Measurements from ENCODE around the gene ANKRD31.

Gene ANKRD31

DNA sequence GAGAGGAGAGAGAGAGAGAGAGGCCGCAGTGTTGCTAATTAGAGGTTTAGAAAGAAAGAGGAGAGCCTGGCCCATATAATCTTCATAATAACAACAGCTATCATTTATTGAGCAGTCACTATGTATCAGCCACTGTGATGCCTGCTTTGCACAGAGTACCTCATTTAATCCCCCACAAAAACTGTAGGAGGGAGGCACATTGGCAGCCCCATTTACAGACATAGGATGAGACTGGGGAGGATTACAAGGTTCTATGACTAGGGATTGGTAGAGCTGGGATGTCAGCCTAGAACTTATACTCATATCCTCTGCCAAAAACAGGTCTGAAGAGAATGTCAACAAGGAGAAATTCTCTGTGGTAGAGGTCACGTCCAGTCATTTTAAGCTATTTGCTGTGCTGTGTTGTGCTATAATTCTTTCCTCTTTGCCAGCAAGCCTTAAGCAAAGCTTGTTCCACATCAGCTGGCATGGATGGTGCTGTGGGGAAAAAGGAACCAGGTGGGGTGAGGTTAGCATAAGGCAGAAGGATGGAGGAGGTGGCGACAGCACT is 177.6 kb downstream of the ANKRD31 start:
- no peak for DNase-seq

DNA sequence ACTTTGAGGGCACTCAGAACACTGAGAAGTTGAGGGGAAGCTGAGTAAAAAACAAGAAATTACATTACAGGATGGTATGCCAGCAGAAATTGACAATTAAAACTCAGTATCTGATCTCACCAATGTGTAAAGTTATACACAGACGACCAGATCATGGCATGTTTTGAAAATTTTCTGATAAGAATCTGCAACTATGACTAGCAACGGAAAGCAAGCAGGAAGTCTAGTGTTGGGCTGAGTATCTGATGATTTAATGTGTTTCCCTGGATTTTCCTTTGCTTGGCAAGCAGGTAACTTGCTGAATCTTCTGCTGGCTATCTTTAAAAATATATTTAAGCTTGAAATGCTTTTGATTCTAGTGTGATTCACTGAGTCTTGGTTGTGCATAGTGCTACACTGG is 179.1 kb downstream of the ANKRD31 start:
- peak; percentile 50 for DNase-seq

DNA sequence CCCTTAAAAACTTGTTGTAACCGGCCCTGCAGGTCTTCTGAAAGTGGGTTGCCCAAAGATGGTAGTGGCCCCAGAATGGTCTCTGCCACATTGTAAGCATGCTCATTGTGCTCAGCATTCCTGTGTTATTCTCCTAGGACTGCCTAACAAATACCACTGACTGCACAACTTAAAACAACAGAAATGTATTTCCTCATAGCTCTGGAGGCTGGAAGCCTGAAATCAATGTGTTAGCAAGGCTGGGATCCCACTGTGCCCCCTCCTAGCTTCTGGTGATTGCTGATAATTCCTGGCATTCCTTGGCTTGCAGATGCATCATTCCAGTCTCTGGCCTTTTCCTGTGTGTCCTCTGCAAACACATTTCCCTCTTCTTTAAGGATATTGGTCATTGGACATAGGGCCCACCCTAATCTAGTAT is 180.9 kb downstream of the ANKRD31 start:
- no peak for DNase-seq

DNA sequence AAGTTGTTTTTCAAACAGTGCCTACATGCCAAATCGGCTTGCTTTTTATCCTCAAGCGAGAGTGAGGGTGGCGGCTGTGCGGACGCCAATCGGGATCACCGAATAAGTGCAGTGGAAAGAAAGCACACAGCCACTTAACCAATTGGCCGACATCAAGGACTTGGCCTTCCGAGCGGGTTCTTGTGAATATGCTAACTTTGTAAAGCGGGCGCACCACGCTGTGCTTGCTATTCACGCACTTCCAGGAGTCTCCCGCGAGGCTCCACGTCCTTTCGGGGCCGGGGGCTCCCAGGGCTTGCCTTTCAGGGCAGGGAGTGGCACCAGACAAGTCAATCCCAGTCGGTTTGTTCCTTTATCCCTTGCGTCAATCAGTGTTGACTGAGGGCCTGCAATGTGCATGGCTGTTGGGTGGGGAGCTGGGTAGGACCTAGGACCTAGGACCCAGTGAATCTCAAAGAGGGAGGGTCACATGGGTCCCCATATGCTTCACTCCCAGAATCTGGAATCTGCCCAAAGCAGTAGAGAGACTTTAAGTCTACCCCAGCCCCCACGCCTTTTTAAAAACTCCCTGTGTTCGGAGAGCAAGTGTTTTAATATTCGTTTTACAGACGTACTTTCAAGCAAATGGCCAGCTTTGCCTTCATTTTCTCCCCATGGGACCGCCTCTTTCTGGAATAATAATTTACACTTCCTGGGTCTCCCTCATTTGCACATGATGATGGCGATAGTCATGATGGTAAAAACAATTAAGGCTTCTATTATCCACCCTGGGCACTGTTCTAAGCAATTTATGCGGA is 182.3 kb downstream of the ANKRD31 start:
- no peak for DNase-seq

DNA sequence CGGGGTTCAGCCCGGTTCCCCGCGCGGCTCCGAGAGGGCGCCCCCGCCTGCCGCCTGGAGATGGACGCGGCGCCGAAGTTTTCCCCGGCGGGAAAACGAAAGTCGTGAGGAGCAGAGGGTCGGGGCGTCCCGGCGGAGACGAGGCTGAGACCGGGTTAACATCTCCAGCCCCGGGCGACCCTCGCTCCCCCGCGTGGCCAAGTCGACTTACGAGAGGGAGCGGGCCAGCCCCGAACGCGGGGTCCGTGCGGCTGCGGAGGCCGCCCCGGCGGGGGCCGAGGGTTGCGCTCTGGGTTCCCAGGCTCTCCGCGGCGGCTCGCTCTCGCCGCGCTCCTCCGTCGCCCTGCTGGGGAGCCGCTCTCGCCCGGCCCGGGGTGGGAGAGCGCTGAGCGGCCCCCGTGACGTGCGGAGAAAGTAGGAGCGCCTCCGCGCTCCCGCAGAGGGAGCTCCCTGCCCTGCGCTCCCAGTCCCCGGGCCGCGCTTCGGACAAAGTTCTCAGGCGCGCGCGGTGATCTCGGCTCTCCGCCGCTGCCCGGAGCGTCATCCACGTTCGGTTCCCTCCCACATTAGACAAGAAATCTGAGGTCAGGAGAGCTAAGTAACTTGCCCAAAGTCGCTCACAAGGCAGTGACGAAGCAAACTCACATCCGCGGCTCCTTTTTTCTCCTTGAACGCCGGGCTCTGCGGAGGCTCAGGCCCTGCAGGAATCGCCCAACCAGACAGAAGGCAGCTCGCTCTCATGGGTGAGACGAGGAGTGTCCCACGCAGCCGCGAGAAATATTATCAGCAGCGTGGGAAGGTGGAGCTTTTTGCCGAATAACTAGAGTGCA is 183.2 kb downstream of the ANKRD31 start:
- peak; percentile 67 for DNase-seq

DNA sequence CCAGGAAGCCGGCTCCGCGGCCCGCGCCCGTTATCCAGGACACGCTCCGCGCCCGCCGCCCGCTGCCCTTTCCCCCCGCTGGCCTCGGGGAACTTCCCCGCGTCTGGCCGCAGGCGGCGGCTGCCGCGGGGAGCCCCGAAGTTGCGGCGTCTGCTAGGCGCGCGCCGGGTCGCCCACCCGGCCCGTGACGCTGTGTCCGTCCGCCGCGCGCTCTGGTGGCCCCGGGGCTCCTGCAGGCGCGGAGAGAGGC is 183.7 kb downstream of the ANKRD31 start:
- DNase-seq, result peak; percentile 36

DNA sequence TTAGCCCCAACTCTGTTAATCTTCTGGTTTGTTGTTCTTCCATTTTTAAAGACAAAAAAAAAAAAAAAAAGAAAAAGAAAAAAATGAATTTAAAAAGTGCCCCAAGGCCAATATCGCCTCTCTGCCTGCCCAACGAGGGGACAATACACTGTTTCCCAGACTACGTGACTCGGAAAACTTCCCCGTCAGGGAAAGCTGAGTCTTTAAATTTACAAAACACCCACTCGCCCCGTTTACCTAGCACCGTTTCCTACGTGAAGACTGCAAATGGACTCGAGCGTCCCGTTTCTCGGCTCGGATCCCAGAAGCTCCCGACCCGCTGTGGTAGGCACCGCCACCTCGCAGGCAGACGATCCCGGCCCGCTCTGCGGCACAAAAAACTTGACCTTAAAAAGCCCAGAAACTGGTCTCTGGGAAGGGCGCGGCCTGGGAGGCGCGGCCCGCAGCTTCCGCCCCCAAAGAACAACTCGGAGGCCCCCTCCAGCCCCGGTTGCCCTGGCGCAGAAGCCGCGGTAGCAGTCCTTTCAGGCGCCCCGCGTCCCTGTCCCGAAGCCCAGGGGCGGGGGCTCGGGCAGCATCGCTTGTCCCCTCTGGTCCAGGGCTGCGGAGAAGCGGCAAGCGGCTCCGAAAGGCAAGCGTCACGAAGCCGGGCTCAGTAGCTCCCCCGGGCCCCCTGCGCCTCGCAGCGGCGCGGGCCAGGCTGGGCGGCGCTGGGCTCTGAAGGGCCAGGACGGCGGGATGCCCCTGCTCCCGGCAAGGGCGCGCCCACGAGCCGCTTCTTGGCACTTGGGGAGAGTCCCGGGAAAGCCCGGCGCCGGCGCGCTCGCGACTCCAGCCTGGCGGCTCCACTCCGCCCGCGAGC is 184.3 kb downstream of the ANKRD31 start, which contains the start of gene GCNT4:
Gene GCNT4, minus strand, starts transcription at position 367 of the 862 bp plus-strand sequence. CDS start 22,521 bp downstream, outside the sequence.
- peak; percentile 30 for DNase-seq

DNA sequence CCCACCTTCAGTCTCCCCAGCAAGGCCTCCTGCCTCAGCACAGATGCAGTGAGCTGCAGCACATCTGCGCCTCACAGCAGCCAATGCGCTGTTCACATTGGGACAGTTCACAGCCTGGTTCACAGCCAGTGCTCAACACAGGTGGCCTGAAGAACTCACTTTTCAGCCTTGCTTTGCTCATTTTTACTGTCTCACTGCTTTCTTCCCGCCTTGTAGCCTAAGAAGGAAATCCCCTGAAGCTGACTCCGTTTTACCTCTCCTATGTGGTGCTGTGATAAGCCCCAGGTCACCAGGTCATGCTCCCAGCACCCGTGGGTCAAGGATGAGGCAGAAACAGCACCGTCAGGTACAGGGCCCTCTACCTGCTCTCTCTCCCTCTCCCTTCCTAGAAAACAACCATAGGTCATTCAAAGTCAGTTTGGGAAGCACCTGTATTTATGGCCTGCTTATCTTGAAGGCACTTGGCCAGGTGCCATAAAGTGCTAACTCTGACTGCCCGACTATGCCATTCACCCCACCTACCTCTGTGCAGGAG is 185.4 kb downstream of the ANKRD31 start:
- DNase-seq, result peak; percentile 33

DNA sequence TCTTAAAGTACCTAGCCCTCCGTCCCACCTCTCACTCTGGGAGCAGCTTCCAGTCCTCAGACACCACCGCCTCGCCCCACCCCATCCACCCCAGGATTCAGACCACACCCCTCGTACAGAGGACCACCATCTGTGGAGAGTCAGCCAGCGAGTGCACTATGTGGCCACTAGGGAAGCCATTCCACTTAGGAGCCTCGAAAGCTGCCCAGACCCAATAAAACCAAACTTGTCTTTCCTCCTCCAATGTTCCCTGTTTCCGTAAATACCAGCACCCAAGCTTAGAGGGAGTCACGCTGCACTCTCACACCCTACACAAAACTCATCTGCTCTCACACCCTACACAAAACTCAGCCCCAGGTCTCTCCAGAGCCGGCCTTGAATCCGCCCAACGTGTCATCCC is 186.3 kb downstream of the ANKRD31 start:
- no peak for DNase-seq

DNA sequence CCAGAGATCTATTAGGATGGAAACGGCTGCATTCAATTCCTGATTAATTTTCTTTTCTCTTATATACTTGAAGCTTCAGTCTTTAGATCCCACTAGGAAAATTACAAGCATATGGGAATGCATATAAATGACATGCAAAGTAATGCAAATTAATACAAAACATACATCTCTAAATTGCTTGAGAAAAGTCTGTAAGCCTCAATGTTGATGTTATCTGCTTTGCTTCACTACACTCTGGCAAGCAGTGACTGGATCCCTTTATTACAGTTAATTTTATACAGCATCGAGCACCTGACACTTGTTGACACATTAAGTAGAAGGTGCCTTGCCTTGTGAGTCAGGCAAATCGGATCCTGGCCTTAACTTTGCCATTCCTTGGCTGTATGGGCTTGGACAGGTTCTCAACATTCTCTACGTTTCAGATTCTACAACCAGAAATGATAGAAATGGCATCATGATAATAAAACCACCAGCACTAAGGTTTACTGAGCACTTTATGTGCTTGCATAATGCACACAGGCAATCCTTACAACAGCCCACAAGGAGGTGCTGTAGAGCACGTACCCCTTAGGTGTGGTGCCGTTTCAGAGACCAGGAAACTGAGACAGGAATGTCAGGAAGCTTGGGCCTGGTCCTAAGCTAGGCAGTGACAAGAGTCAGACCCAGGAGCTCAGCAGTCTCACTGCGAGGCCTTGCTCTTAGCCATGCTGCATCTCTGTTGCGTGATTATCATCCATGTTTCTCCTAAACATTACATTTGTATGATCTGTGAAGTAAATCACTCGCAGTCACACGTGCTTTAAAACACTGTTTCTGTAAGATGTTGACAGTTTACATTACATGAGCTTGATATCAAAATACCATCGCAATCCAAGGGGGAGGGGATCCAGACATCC is 187.0 kb downstream of the ANKRD31 start:
- peak; percentile 59 for DNase-seq

DNA sequence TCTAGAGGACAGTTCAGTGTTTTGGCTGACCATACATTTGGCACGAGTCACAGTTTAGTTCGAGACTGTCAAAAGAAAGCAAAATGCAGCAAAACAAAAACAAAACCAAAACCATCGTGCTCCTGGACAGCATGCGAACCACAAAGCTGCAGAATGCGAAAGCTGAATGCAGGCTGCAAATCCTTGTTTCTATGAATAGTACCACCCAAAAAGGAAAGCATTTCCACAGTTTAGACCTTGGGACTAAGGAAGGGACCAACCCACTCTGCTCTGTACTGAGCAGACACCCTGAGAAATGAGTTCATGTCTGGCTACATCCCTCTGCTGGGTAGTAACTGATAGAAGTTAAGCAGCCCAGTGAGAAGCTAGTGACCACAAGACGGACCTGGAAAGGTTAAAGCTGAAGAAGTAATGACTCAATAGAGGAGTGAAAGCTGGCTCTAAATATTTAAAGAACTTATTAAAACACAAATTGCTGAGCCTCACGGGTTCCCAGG is 188.2 kb downstream of the ANKRD31 start:
- no peak for DNase-seq

DNA sequence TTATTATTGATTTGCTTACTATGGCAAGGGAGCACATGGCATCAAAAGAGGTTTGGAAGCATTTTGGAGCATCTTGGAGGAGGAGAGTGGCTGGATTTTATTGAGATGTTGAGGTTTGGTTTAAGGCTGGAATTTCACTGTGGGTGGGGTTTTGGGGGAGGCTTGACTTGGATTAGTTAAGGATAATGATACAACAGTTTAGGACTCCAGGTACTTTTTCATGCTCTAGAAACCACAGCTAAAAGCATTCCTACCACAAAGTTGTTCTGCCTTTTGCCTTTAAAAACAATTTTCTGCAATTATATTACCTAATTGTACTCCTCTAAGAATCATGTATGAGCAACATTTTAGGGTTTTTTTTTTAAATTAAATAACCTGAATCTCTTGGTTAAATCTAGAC is 189.3 kb downstream of the ANKRD31 start:
- DNase-seq, result no peak

DNA sequence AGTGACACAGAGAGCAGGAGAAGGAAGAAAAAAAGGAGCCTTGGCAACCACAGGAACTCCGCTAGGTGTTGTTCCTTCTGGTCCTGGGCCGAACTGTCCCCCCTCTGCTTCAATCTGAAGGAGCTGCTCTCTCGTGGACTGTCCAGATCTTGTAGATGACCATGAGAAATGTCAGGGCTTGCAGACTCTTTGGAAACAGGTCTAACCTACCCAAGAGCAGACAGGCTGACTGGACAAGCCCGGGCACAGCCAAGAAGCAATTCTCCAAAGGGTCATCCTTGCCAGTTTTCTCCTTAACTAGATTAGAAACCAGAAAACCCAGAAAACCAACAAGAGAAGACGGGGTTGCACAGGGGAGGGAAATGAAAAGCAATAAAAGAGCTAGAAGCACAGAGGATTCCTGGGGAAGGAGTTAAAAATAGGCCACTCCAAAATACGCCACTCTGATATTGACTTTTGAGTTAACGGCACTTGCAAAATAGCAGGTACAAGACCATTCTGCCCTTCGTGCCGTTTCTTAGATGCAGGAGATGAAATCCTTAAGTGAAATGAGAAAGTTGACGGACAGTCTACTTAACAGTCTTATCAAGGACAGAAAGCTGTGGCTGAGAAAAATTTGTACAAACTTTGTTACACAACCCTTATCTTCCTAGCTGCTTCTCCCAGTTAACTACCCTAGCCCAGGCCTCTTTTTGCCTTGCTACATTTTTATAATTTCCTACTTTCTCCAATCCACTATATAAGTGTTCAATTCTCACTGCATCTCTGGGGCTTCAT is 190.1 kb downstream of the ANKRD31 start:
- no peak for DNase-seq

DNA sequence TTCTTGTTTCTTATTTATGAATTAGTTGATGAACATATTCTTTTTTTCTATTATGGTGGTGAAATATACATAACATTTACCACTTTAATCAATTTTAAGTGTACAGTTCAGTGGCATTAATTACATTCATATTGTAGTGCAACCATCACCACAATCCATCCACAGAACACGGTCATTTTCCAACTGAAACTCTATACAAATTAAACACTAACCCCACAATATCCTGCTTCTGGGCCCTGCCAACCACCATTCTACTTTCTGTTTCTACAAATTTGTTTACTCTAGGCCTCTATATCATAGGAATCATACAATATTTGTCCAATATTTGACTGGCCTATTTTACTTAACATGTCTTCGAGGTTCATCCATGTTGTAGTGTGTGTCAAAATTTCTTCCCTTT is 191.6 kb downstream of the ANKRD31 start:
- no peak for DNase-seq

DNA sequence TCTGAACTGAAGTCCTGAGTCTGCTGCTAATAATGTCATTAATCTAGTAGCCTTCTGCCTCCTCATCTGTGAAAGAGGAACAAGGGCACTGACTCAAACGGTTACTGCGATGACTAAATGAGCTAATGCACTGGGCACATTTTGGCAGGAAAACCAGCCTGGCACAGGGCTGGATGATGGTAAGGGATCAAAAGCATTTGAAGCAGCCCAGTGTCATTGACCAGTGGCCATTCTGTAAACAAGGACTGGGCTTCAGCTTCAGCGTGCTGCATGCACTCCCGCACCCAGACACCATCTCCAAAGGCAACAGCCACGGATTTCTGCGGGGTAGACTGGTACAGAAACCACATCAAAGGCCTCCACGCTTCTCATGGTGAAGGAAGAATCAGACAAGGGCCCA is 192.3 kb downstream of the ANKRD31 start:
- no peak for DNase-seq

DNA sequence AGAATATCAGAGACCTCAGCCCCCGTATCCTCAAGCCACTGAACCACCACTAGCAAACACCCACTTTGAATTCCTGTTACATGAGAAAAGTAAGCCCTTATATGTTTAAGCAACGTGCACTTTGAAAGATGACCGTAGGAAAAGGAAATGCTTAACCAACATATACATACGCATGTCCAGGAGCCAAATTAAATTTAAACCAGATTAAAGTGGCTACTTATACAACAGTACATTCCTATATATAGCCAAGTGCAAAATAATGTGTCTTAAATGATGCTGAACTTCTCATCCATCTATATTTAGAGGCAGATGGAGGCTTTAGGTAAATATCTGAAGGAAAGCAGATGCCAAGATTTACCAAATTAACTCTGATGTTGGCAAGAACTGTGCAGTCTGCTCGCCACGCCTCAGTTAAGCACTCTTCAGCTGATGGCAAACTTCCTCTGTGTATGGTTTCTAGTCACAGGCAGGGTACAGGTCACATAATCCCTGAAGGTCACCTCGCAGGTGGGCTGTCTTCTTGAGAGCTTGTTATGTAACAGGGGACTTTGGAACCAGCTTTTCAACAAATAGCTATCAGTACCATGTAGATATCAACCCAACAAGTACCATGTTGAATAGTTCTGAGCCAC is 192.9 kb downstream of the ANKRD31 start:
- no peak for DNase-seq

DNA sequence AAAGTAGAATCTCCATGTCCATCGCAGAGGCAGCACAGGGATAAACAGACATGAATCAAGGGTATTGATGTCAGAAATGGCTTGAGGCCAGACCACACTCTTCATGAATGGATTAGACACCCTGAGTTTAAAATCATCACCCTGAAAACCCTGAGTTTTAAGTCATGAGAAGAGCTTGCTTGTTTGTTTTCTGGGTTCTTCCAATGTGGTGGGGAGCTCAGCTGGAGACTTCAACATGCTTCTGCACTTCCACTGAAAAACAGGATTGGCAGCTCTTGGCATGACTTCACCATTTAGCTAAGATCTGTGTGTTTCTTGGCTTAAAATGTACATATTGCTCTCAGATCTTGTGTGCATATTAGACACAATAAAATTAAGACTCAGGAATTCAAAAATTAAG is 194.2 kb downstream of the ANKRD31 start:
- no peak for DNase-seq

DNA sequence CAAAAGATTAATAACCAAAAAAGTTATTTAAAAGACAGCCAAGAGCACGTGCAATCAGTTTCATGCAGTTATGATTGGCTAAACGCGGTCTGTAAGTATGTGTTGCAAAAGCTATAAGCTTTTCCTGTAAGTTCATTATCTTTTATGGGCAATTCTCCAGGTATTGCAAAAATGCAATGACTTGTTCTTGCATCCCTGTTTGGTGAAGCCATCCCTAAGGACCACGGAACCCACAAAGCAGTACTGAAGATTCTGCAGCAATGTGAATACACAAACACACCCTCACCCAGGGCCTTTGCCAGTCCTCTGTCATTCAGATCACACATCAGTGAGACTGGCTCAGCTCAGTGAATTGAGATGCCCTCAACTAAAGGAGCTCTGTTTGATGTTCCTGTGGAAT is 195.7 kb downstream of the ANKRD31 start:
- no peak for DNase-seq

DNA sequence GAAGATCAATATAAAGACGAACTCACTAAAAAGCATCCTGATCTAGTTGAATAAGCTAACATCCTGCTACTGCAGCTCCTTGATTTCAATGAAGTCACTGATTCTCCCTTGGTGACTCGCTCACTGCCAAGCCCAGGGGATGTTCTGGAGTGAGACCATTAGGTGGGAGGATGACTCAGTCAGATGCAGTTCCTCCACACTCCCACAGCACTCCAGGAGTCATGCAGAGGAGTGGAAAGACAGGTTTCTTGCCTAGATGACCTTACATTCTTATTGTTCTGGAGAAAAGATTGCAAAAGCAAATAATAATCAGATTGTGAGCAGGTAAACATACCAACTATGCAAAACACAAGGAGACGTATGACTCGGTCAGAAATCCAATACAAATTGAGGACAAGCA is 199.6 kb downstream of the ANKRD31 start:
- DNase-seq, result no peak

DNA sequence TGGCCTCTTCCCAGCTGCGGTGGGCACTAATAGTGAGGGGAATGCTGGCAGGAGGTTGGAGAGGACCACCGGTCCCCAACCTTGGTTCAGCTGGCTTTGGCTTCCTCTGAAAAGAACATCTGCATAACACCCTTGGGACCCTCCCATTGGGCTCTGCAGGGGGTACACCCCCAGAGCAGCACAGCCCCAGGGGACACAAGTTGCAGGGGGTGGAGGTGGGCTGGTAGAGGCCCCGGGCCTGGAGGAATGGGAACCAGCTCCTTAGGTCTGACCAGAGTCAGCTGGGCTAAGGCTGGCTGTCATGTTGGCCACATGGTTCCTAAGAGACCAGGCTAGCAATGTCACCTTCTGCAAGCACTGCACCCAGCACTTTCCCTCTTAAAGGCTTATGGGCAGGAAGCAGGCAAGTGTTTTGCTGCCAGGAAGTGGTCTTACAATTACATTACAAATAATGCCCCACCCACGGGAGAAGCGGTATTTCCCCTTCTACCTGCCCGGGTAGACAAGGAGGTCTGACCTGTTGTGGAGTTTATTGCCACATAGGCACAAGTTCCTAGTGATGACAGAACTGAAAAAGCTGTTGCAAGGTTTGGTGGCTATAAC is 202.4 kb downstream of the ANKRD31 start:
- peak; percentile 47 for DNase-seq
